GM19438 (cell line): ENCODE data around the gene WWC2.
"Not testable (repeated sequence)": the region's sequence is repeated elsewhere in the genome, so short reads cannot be mapped to it uniquely, and the experiment has no call there.

Experiments used
- ATAC-seq: cut with Tn5 transposase; IDR thresholded peaks from one replicate; pipeline ENCODE4 v1.9.1; 2021; ENCODE audit warnings: low read depth; ENCODE audit not compliant: unreplicated experiment

The WWC2 gene

DNA sequence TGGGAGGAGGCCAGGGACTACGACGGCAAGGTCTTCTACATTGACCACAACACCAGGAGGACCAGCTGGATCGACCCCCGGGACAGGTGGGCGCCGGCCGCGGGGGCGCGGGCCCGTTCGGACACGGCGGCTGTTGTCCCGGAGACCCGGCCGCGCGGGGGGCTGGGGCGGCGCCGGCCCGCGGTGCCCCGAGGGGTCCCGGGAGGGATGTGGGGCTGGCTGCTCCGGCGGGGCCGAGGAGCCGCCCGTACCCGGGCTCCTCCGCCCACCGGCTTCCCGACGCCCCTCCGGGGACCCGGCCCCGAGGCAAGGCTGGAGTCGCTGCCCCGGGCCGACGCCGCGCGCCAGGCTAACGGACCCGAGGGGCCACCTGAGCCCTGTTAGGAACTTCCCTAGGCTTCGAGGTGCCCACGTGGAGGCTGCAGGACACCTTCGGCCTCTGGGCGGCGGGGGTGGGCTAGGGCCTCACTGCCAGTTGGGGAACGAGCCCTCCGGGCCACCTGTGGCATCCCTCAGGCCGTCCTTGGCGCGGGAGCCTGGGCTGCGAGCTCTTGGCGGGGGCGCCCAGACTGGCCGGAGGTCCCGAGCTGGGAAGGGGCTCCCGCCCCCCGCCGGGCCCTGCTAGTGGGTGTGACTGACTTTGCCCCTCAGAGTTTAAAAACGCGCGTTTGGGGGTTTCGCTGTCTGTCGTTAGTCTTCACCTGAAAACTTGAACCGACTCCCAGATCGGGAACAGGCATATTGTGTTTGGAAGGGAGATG lies 660 bp downstream of the WWC2 start:
- peak; percentile 1 for ATAC-seq

DNA sequence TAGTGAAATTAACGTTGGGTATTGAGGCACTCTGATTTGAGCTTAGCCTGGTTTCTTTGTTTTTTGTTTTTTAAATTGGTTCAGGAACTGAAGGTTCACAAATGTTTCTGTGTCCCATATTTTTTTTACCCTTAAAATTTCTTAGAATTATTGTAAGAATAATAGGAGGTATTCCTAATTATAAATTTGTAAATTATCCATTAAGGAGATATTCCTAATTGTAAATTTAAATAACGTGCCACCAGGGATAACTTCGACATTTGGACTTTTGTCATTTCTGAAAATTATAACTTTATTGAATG lies 1.2 kb downstream of the WWC2 start:
- no peak for ATAC-seq

DNA sequence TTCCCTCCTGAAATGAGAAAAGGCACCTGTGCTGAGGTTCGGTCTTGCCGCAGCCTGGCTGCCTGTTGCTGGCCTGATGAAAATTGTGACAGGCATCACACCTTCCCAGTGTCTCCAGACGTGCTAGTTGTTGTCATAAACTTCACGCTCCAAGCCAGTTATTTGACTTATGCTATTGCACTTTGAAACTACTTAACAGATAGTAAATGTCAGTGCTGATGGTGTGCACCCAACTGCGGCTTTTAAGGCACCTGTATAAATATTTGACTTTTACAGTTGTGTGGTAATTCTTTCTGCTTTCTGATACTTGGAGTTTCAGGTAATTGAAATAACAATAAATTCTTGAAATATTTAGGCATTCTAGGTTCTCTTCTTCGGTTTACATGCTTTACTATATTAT lies 1.8 kb downstream of the WWC2 start:
- ATAC-seq: no peak

DNA sequence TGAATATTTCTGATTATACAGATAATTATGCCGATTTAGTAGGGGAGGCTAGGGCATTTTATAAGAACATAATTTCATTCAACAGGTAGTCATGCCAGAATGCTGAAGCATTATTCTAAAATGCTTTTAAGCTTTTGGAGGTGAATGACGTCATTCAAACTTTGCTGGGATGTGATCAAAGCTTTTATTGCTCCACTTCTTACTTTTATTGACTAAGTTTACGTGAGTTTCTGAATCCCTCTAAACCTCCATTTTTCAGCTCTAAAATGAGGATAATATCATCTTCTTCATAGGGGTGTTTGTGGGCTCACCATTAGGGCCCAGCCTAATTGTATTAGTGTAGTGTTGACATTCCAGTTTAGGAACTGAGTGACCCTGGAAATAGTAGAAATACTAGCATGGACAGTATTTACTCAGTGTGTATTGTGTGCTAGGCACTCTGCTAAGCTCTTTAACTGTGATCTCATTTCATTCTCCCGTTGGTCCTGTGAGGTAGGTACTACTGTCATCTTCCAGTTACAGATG lies 3.0 kb downstream of the WWC2 start:
- no peak for ATAC-seq

DNA sequence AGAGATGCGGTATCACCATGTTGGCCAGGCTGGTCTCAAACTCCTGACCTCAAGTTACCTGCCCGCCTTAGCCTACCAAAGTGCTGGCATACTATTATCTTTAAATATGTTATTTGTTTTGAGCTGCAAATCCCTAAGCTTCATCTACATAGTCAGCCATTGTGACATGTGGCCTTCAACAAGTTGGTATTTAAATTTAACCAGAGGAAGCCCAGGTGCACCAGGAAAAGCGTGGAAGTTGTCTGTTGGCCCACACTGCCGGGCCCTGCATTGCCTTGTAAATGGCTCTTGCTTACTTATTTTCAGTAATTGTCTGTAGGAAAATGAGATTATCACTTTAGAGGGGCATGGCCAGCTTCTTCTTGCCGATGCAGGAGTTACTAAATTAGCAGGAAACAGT lies 6.0 kb downstream of the WWC2 start:
- no peak for ATAC-seq

DNA sequence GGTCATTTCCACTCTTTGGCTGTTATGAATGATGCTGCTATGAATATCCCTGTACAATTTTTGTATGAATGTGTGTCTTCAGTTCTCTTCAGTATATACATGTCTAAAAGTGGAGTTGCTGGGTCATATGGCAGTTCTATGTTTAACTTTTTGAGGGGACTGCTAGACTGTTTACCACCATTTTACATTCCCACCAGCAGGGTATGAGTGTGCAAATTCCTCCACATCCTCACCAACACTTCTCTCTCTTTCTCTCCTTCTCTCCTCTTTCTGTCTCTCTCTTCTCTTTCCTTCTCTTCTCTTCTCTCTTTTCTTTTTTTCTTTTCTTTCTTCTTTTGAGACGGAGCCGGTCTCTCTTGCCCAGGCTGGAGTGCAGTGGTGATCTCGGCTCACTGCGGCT lies 7.8 kb downstream of the WWC2 start:
- ATAC-seq: no peak

DNA sequence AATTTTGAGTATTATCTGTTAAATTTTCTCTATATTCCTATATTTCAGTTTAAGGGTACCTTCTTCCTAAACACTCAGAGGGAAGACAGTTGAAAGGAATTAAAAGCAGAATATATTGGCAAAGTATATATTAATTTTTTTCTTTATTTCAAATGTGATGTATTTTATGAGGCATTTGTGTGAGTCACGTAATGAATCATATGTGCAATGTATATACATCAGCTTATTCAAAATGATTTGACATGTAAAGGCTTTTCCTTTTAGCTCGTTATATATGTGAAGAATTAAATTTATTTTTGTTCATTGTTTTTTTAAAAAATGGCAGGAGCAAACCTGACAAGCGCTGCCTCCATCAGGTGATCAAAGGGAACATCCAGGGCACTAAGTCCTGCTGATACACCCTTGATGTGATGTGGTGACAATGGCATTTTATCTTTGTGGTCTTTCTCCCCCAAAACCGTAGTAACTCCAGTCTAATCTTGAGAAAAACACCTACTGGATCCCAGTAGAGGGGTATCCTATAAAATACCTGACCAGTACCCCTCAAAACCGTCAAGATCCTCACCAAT lies 8.9 kb downstream of the WWC2 start:
- no peak for ATAC-seq

DNA sequence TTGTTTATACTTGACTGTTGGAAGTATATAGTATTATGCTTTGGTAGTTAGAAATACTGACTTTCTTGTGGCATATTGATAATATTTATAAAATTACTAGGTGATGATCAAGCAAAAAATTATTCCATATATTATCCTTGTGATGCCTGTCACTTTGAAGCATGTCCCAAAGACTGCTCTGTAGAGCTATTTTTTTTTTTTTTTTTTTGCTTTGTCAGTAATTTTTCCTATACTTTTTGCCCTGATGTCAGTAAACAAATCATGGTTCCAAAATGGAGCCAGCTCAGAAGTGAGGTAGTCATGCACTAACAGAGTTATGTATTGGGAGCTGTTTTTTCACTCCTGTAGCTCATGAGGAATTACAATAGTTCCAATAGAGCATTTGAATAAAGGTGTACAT lies 11.2 kb downstream of the WWC2 start:
- ATAC-seq: no peak

DNA sequence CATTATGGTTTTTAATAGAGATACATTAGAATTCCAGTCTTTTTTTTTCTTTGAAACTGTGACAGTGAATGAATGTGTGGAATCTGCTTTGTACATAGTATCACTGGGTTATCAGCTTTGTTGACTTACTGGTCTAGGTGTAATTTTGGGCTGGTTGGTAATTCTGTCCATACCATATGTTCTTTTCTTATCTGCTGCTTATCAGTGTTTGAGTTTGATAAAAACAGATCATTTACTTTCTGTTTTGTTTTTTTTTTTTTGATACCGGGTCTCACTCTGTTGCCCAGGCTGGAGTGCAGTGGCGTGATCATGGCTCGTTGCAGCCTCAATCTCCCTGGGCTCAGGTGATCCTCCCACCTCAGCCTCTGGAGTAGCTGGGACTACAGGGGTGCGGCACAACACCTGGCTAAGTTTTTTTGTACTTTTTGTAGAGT lies 12.4 kb downstream of the WWC2 start:
- ATAC-seq: no peak

DNA sequence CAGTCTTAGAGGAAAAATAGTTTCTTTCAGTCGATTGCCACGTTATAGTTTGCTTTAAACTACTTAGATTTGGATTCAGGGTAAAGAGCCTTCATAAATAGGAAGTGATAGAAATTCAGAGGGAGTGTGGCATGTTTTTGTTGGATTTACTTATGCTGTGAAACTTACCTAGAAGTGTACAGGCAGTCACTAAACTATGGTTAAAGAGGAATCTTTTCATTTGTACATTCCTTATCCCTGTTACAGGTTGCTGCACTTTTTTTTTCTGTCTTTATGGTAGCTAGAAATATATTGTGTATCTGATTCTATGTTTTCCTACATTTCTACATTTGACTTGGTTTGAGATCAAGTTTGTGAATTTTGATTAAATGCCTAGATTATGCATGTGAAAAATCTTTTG lies 19.1 kb downstream of the WWC2 start:
- ATAC-seq: no peak

DNA sequence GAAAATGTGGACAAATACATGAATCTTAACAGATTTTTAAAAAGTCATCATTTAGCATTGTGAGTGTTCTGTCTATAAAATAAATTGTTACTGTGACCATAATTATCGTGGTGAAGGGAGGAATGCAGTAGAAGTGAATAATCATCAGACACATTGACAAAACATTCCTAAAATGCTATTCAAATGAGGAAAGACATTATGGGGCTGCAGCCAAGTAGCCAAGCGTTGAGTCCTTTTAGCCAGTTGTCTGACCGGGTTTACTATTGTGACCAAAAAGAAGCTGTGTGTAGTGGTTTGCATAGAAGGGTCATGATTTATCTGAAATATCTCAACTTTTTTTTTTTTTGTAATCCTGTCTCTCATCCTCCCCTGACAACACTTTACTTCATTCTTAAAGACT lies 19.5 kb downstream of the WWC2 start:
- no peak for ATAC-seq

DNA sequence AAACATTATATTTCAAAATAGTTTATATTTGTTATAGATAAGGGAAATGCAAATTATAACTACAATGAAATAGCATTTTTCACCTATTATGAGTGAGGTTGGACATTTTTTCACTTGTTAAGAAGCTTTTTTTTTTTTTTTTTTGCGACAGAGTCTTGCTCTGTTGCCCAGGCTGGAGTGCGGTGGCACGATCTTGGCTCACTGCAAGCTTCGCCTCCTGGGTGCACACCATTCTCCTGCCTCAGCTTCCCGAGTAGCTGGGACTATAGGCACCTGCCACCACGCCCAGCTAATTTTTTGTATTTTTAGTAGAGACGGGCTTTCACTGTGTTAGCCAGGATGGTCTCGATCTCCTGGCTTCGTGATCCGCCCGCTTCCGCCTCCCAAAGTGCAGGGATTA lies 22.6 kb downstream of the WWC2 start:
- not testable (repeated sequence) for ATAC-seq

DNA sequence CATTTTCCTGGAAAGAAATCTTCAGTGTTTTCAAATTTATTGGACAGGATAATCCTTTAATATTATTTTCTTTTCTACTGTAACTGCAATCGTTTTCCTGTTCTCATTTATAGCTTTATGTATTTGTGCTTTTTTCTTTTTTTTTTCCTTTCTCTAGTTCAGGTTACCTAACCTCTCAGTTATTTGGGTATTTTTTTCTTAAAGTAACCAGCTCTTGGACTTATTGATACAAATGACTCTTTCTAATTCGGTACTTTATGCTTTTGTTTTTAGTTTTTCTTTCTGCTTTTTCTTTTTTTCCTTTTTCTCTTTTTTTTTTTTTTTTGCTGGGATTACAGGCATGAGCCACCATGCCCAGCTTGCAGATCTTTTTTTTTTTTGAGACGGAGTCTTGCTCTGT lies 25.2 kb downstream of the WWC2 start:
- ATAC-seq: no peak

DNA sequence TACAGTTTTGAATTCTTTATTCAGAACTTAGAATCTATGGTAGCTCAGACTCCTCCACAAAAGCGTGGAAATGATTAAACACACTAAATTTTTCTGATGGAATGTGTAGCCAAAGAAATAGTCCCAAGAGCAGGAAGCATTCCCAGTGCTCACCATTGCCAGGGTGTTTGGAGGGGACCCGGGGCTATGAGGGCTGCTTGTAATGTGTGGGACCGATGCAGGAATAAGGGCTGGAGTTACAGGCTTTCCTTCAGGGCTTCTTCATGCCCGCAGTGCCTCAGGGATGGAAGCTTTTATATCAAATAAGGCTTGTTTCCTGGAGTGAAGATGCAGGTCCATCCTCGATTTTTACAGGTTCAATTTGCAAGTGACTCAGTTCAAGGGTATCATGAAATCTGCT lies 25.8 kb downstream of the WWC2 start:
- no peak for ATAC-seq

DNA sequence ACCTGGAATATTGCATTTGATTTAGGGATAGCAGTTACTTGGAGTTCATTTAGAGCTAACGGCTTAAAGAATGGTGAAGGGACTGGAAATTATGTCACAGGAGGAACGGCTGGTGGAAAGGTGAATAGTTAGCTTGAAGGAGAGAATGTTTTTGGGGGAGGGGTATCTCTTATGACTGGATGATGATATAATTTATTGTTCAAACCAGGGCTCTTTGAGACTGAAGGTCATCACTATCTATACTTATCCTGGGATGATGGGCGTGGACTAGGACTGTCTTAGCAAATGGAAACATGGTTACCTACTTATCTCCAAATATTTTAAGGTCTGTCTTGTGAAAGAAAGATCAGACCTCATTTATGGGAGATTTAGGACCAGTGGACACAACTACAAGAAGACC lies 30.1 kb downstream of the WWC2 start:
- no peak for ATAC-seq

DNA sequence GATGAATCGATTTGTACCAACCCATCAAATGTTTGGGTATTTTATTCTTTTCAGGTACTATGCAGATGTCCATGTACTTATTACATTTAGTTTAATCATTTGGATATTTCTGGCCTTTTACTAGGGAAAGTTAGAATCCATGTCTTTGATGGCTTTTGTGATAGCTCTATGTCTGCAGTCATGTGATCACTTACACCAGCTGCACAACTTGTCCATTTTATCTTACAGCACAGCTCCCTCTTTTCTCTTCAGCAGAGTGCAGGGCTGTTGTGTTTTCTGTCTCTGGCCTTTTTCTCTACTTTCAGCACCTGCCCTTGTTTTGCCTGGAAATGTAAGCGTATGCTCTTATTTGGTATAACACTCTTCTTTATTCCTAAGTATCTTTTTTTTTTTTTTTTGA lies 30.6 kb downstream of the WWC2 start:
- no peak for ATAC-seq

DNA sequence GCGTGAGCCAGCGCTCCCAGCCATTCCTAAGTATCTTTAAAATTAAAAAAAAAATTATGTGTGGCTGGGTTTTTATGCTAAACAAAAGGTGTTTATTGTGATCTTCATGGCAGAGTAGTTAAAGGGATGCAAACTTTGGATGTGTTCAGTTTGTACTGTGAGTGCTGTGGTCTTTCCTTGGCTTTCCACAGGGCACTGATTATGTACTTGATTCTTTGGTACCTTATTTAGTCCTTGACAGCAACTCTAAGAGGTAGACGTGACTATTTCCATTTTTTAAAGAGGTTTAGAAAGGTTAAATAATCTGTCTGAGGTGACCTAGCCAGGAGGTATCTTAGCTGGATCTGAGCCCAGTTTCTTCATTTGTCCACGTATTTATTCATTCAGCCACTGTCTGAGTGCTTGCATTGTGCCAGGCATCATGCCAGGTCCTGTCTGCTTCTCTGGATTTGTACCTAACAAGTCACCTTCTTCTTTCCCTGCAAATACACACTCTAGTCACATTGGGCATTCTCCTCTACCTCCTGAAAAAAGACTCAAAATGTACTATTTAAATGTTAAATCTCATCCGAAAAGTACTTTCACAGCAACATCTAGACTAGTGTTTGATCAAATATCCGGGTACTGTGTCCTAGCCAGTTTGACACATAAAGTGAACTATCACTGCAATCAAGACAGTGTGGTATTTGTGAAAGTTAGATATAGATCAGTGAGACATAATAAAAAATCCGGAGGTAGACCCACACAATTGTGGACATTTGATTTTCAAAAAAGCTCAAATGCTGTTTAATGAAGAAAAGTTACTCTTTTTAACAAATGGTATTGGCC lies 31.5 kb downstream of the WWC2 start:
- ATAC-seq: no peak

DNA sequence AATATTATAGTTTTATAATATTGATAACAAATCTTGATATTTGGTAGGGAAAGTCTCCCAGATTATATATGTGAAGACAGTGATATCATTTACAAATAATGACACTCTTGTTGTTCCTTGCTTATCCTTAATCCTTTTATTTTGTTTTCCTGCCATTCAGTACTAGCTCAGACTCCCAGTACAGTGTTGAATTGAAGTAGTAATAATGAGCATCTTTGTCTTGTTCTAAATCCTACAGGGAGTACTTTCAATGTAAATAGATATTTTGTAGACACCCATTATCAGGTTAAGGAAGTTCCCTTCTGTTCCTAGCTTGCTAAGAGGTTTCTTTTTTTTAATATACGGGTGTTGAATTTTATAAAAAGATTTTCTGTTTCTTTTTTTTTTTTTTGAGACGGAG lies 33.0 kb downstream of the WWC2 start:
- ATAC-seq: no peak

DNA sequence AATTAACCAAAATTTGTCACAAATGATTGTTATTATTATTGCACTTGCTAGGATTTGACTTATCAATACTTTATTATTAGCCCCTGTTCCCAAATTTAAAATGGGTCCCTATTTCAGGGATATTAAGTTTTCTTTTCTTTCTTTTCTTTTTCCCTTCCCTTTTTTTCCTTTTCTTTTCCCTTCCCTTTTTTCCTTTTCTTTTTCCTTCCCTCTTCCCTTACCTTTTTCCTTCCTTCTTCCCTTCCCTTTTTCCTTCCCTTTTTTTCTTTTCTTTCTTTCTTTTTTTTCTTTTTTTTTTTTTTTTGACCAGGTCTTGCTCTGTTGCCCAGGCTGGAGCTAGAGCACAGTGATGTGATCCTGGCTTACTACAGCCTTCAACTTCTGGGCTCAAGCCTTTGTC lies 33.8 kb downstream of the WWC2 start:
- no peak for ATAC-seq

DNA sequence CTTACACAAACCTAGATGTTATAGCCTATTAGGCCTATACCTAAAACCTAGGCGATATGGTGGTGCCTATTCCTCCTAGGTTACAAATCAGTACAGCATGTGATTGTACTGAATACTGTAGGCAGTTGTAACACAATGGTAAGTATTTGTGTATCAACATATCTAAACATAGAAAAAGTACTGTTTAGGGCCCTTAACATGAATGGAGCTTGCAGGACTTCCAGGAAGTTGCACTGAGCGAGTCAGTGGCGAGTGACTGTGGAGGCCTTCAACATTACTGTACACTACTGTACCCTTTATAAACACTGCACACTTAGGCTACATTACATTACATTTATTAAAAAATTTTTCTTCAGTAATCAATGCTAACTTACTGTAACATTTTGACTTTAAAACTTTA lies 37.8 kb downstream of the WWC2 start:
- no peak for ATAC-seq

DNA sequence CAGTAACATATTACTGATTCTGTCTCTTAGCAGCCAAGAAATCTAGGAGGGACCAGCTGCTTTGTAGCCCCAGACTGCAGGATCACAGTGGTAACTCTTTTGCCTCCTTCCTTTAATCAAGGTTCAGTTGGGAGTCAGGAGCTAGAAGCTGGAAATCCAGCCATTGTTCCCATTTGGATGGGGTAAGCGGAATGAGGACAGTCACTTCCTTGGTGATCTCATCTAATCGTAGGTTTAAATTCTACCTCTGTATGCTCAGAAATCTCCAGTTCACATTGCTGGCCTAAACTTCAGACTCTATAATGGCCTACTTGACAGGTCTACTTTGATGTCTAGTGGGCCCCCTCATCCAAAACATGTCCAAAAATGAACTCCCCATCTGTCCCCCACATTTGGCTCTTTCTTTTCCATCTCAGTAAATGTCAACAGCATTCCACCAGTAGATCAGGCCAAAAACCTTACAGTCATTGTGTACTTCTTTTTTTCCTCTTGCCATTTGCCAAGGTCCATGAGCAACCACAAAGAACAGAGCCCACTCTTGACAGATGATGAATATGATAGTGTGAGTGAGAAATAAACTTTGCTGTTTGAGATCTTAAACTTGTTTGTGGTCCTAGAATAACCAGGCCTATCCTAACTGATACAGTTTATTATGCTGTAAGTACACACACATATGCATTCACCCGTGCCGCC lies 40.1 kb downstream of the WWC2 start:
- ATAC-seq: no peak
